ENCODE data around the gene KLK3.

- TF ChIP-seq EZH2 (IDR thresholded peaks at IDR 0.05) = no peak
- TF ChIP-seq POLR2AphosphoS5 (IDR thresholded peaks at IDR 0.05; ENCODE audit: borderline replicate concordance, low read depth, low read length) = no peak
These were observed 34.6 kb upstream of the KLK3 start for GRCh38 chr19:50820086-50820485.
